HL-60 (cell line): ENCODE results near the gene RBM12.

Experiments
- REST ChIP-seq: IDR thresholded peaks from 2 replicates; pipeline ENCODE4 v1.6.1; 2012; ENCODE audit warnings: low read depth; ENCODE audit not compliant: insufficient replicate concordance
- TF ChIP-seq, protein P1 (sequence below): IDR thresholded peaks from one replicate; pipeline ENCODE4 v1.5.1; 2011; ENCODE audit warnings: low read length, control low read depth, inconsistent platforms; ENCODE audit not compliant: insufficient read depth

- TF ChIP-seq, protein P1, sequence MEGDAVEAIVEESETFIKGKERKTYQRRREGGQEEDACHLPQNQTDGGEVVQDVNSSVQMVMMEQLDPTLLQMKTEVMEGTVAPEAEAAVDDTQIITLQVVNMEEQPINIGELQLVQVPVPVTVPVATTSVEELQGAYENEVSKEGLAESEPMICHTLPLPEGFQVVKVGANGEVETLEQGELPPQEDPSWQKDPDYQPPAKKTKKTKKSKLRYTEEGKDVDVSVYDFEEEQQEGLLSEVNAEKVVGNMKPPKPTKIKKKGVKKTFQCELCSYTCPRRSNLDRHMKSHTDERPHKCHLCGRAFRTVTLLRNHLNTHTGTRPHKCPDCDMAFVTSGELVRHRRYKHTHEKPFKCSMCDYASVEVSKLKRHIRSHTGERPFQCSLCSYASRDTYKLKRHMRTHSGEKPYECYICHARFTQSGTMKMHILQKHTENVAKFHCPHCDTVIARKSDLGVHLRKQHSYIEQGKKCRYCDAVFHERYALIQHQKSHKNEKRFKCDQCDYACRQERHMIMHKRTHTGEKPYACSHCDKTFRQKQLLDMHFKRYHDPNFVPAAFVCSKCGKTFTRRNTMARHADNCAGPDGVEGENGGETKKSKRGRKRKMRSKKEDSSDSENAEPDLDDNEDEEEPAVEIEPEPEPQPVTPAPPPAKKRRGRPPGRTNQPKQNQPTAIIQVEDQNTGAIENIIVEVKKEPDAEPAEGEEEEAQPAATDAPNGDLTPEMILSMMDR = no peak
- TF ChIP-seq REST = no peak
Observed at GRCh38 chr20:35698298-35699126, 33.8 kb upstream of the RBM12 start.
